Islet precursor cell (in vitro differentiated cells): ENCODE measurements around the gene CHMP1A.
"Not testable (repeated sequence)": the region's sequence is repeated elsewhere in the genome, so short reads cannot be mapped to it uniquely, and the experiment has no call there.

Source experiments
- DNase-seq: peaks from one replicate; pipeline ENCODE4 v3.0.0-alpha.2; 2018

CHMP1A gene

DNA sequence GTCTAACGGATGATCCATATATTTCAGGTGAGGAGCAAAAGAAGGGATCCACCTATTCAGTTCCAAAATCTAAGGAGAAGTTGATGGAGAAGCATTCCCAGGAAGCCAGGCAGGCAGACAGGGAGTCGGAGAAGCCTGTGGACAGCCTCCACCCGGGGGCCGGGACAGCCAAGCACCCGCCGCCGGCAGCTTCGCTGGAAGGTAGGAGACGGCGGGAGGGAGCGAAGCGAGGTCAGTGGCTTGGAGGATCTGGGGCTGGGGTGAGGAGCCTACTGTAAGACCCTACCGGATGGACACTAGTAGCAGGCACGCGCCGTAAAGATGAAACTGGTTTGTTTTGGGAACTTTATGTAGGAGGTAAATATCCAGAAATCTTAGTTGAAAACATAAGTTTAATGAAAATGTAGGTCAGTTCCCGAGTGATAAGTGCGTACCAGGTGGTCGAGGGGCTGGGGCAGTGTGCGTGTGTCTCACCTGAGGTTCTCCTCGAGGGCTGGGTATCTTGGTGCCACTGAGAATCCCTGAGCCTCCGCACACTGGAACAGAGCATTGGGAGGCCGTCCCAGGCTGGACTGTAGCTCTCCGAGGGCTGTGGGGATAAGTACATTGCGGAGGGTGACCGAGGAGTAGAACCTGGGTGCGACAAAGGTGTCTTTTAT, 842 bp upstream of the CHMP1A start:
- no peak for DNase-seq

DNA sequence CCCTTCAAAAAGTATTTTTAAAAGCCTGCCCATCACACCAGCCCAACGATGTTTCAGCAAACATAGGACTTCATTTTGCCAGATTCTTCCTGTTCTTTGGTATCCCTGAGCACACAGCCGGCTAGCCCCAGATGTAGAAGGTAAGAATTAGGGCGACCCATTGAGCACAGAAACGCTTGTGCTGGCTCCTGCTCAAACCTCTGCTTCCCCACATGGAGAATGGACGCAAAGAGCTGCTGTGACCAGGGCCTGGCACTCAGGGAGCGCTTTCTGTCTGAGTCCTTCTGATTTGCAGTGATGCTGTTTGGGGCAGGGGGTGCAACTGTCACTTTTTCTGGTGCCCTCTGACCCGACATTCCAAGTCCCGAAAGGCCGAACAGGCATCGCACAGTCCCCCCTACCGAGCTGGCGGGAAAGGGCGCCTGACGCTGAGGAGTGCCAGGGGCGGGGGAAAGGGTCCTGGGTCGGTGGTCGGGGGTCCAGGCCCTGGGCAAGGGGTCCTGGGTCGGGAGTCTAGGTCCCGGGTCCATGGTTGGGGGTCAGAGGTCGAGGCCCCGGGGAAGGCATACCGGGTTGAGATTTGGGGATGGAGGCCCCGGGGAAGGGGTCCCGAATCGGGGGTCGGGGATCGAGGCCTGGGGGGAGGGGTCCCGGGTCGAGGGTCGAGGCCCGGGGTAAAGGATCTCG, 930 bp downstream of the CHMP1A start:
- DNase-seq = no peak

DNA sequence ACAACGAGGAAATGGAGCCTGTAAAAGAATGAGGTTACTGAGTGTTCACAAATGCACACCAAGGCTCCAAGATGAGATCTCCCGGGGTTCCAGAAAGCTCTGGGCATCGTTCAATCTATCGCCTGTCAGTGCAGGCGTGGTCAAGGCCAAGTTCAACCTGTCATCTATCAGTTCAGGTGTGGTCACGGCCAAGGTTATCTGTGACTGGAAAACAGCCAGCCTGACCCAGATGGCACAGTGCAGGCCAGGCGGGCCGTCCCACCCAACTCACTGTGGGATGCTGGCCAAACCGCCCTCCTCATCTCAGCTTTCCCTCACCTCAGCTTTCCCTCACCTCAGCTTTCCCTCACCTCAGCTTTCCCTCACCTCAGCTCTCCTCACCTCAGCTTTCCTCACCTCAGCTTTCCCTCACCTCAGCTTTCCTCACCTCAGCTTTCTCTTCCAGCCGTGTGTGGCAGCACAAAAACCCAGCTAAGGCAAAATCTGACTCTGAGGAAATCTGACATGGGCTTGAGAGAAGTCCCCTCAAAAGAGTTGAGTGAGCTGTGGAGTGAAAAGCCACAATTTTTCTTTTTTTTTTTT, 2.4 kb downstream of the CHMP1A start:
- no peak for DNase-seq

DNA sequence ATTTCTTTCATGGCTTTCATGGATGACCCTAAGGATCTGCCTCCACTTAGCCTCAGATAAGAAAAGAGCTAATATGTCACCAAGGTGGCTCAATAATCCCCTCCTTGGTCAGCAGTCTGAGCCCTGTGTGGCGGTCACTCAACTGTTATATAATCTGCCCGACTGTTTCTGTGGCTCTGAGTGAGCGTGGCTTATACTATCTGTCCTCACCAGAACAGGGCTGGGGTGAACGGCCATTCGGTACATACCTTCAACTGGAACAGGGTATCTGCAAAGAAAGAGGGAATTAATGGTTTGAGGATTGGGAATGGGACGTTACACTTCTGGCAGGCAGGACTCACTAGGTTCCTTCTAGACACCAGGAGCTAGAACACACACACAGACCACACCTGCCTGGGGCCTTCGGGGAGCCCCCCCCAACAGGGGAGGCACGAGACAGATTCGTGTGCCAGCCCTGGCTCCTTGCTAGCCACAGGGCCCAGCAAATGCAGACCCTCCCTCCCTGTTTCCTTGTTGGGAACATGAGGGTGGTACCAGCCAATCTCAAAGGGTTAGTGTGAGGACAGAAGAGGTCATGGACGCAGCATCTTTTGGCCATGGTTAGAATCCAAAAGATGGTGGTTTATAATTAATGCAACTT, 3.7 kb downstream of the CHMP1A start:
- no peak for DNase-seq

GRCh38 chr16:89651584-89651983, 5.9 kb downstream of the CHMP1A start:
- DNase-seq = no peak

- no peak for DNase-seq
Observed at GRCh38 chr16:89646906-89647305, 10.6 kb downstream of the CHMP1A start.

DNA sequence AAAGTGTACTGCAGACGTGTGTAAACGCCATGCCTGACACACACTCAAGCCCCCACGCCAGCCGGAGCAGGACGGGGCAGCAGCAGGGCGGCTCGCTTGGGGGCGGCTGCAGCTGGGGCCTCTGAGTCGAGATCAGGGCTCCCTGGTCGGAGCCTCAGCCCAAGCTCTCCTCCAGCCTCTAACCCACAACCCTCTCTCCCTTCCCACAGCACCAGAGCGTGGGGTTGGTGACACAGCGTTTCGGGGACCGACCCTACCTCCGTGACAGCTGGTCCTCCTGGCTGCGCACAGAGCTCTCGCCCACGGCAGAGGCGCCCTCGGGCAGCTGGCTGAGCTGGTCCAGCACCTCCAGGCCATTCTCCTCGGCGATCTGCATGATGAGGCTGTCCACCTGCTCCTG, 11.2 kb downstream of the CHMP1A start:
- DNase-seq = no peak

DNA sequence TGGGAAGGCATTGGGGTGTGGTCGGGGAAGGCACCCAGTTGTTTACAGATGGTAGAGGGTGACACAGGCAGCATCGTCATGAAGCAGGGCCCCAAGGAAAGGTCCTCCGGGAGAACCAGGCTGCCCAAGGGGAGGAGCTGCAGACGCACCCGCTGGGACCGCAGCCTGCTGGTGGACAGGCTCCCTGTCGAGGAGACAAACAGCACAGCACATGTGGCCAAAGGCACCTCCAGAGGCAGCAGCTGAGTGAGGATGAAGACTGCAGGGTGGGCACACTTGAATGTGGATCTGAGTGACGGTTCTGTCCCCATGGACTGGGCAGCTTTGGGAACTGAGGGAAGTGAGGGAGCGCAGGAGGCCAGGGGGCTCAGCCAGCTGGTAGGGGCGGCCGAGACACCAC, 12.4 kb downstream of the CHMP1A start:
- DNase-seq = no peak

DNA sequence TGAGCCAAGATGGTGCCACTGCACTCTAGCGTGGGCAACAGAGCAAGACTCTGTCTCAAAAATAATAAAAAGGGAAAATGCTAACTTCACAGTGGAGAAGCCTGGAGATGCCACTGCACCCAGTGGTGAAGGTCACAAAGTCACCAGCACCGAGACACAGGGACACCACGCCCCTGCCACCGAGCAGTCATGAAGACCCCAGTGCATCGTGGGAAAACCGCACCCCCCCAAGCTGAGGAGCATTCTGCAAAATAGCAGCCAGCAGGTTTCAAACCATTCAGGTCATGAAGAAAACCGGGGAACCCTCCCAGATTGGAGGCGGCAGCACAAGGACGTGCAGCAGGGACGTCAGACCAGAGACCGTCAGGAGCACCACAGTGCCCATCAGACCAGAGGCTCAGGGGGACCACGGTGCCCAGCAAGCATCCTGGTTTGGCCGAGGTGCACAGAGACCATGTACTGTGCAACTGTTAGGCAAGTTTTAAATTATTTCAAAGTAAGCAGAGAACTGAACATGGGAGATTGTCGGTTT, 13.7 kb downstream of the CHMP1A start:
- DNase-seq = no peak

DNA sequence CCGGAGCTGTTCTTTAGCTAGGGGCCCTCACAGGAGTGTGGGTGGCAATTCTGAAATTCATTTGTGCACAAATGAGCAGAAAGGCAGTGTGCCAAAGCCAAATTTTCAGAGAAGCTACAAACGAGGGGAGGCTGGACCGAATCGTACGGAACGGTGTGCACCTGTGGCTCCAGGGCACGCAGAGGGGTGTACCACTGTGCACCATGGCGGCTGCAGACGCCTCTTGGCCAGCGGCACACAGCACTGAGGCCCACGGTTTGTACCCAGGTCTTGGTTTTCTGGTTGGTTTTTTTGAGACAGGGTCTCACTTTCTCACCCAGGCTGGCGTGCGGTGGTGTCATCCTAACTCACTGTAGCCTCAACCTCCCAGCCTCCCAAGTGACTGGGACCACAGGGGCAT, 14.9 kb downstream of the CHMP1A start:
- no peak for DNase-seq

- DNase-seq = no peak
Observed at GRCh38 chr16:89641458-89642119, 15.9 kb downstream of the CHMP1A start.

GRCh38 chr16:89639385-89639784, 18.1 kb downstream of the CHMP1A start:
- no peak for DNase-seq

GRCh38 chr16:89638455-89638854, 19.1 kb downstream of the CHMP1A start:
- DNase-seq = no peak

GRCh38 chr16:89637379-89637778, 20.1 kb downstream of the CHMP1A start:
- DNase-seq = no peak

DNA sequence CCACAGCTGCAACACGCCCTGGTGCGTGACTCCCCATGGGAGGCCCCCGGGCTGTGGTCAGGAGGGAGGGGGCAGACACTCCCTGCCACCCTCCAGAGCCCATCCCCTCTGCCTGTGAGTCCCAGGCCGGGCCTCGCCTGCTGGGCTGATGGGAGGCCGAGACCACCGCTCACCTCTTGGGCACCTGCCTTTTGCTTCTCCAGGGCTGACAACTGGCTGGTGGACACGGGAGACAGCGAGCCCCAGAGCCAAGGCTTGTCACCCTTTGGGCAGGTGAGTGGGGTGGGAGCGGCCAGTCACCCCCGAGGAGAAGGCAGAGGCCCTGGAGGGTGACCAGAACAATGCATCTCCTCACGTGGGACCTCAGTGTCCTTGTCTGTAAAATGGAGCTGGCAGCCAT, 20.8 kb downstream of the CHMP1A start:
- DNase-seq = no peak

DNA sequence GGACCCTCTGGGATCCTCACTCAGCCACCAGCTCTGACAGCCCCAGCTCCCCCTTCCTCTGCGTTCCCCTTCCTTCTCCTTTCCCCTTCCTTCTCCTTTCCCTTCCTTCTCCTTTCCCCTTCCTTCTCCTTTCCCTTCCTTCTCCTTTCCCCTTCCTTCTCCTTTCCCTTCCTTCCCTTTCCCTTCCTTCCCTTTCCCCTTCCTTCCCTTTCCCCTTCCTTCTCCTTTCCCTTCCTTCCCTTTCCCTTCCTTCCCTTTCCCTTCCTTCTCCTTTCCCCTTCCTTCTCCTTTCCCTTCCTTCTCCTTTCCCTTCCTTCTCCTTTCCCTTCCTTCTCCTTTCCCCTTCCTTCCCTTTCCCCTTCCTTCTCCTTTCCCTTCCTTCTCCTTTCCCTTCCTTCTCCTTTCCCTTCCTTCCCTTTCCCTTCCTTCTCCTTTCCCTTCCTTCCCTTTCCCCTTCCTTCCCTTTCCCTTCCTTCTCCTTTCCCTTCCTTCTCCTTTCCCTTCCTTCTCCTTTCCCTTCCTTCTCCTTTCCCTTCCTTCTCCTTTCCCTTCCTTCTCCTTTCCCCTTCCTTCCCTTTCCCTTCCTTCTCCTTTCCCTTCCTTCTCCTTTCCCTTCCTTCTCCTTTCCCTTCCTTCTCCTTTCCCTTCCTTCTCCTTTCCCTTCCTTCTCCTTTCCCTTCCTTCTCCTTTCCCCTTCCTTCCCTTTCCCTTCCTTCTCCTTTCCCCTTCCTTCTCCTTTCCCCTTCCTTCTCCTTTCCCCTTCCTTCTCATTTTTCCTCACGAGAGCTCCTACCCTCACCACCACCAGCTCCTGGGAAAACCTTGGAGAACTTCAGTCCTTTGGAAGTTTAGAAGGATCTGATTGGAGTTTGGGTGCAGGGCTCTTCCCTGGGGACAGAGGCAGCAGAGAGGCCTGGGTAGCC, 22.8 kb downstream of the CHMP1A start:
- DNase-seq = not testable (repeated sequence)

DNA sequence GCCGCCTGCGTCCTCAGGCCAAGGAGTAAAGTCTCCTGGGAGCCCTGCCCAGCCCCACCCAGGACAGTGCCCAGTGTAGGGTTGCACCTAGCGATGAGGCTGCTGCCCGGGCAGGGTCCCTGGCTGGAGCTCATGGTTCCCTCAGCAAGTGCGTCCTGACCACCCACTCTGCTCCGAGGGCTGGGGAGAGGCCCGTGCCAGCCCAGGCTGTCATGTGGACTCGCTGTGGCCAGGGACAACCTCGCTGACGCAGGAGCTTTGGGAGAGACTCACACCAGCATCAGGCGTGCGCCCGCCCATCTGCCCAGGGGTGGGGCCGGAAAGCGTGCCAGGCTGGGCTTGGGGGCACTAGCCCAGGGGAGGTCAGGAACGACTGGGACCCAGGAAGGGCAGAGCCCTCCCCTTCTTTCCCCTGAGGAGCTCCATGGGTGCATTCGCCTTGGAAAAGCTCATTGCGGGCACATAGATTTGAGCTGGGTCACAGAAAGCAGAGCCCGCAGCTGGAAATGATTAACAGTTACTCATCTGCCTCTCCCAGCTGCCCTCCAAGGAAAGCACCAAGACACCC, 24.4 kb downstream of the CHMP1A start:
- no peak for DNase-seq

GRCh38 chr16:89629827-89630610, 27.5 kb downstream of the CHMP1A start:
- DNase-seq = no peak

GRCh38 chr16:89624777-89625761, 32.4 kb downstream of the CHMP1A start:
- no peak for DNase-seq
